CD1c-positive myeloid dendritic cell (primary cell): ENCODE measurements around the gene SLC22A7.

Experiments
- DNase-seq: peaks from one replicate; pipeline ENCODE4 v3.0.0-alpha.2; 2016; ENCODE audit errors: extremely low spot score

Gene SLC22A7

GRCh38 chr6:43283514-43283901 is 14.6 kb upstream of the SLC22A7 start:
- DNase-seq = no peak

GRCh38 chr6:43283905-43284304 is 14.2 kb upstream of the SLC22A7 start:
- no peak for DNase-seq

GRCh38 chr6:43284991-43285781 is 12.9 kb upstream of the SLC22A7 start:
- no peak for DNase-seq

- no peak for DNase-seq
These were observed 12.2 kb upstream of the SLC22A7 start for GRCh38 chr6:43285832-43286231.

- DNase-seq = no peak
These were observed 11.5 kb upstream of the SLC22A7 start for GRCh38 chr6:43286456-43286979.

GRCh38 chr6:43286980-43287716 is 10.9 kb upstream of the SLC22A7 start:
- no peak for DNase-seq

GRCh38 chr6:43287717-43288679 is 10.1 kb upstream of the SLC22A7 start:
- DNase-seq = no peak

- DNase-seq = no peak
These were observed 7.6 kb upstream of the SLC22A7 start for GRCh38 chr6:43290339-43290904.

- DNase-seq = no peak
These were observed 7.1 kb upstream of the SLC22A7 start for GRCh38 chr6:43290905-43291355.

GRCh38 chr6:43291708-43292107 is 6.4 kb upstream of the SLC22A7 start:
- DNase-seq = no peak

- DNase-seq = no peak
These were observed 5.7 kb upstream of the SLC22A7 start for GRCh38 chr6:43292341-43292740.

GRCh38 chr6:43292763-43293318 is 5.2 kb upstream of the SLC22A7 start:
- DNase-seq = no peak

- no peak for DNase-seq
These were observed 4.4 kb upstream of the SLC22A7 start for GRCh38 chr6:43293698-43294097.

- DNase-seq = no peak
These were observed 3.5 kb upstream of the SLC22A7 start for GRCh38 chr6:43294536-43294935.

GRCh38 chr6:43295456-43295855 is 2.6 kb upstream of the SLC22A7 start:
- DNase-seq = no peak

GRCh38 chr6:43296780-43297497 is 1.1 kb upstream of the SLC22A7 start:
- no peak for DNase-seq

GRCh38 chr6:43298565-43299337 is 691 bp downstream of the SLC22A7 start:
- DNase-seq = no peak

- DNase-seq = no peak
These were observed 1.6 kb downstream of the SLC22A7 start for GRCh38 chr6:43299338-43300293.
